ENCODE results near the gene TMEFF2.

Gene TMEFF2

GRCh38 chr2:191961556-191961955 lies 233.2 kb downstream of the TMEFF2 start:
- TF ChIP-seq, protein P1, sequence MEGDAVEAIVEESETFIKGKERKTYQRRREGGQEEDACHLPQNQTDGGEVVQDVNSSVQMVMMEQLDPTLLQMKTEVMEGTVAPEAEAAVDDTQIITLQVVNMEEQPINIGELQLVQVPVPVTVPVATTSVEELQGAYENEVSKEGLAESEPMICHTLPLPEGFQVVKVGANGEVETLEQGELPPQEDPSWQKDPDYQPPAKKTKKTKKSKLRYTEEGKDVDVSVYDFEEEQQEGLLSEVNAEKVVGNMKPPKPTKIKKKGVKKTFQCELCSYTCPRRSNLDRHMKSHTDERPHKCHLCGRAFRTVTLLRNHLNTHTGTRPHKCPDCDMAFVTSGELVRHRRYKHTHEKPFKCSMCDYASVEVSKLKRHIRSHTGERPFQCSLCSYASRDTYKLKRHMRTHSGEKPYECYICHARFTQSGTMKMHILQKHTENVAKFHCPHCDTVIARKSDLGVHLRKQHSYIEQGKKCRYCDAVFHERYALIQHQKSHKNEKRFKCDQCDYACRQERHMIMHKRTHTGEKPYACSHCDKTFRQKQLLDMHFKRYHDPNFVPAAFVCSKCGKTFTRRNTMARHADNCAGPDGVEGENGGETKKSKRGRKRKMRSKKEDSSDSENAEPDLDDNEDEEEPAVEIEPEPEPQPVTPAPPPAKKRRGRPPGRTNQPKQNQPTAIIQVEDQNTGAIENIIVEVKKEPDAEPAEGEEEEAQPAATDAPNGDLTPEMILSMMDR (IDR thresholded peaks at IDR 0.05; ENCODE audit: borderline replicate concordance, insufficient read depth, low read depth, low read length): no peak
- H3K4me3 ChIP-seq (ENCODE audit: low read depth, low read length): no peak overlapping the region

- TF ChIP-seq, protein P1 (IDR thresholded peaks at IDR 0.05; ENCODE audit: borderline replicate concordance, insufficient read depth, low read depth, low read length): no peak
- H3K4me3 ChIP-seq (ENCODE audit: low read depth, low read length): no peak overlapping the region
Measured at GRCh38 chr2:191959209-191959608, 235.5 kb downstream of the TMEFF2 start.

DNA sequence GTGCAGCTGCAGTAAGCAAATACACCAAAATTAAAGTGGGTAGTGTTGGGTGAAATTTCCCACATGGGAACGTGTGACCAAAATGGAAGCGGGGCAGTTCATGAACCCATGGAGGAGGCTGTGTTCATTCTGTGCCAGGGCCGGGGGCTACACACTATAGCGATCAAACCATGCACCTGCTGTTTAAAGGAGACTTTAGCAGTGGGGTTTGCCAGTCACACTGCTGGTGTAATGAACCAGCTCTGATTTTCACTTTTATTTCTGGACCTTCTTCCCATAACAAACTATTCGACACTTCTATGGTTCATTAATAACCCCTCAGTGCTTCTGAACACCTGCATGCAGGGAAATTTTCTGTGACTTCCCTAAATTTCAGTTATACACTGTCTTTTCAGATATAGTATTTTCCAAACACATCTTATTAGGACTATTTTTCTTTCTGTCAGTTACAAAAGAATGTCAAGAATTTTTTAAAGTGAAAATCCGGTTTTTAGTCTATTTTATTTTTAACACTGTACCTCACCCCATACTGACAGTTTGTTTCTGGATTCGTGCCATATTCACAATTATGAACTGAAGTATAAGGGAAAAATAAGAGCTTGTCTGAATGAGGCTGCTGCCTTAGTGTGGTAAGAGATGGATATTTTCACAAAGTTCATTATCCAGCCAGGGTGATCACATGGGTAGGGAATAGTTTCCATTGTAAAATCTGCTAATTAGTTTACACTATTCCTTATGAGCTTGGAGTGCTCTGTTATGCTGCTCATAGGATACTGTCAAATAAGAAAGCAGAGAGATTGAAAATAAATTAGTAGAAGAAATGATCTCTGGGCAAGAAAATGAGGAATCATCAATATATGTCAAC lies 236.5 kb downstream of the TMEFF2 start:
- TF ChIP-seq, protein P1 (IDR thresholded peaks at IDR 0.05; ENCODE audit: borderline replicate concordance, insufficient read depth, low read depth, low read length): no peak
- no peak overlapping the region for H3K4me3 ChIP-seq (ENCODE audit: low read depth, low read length)

GRCh38 chr2:191954451-191954850 lies 240.3 kb downstream of the TMEFF2 start:
- TF ChIP-seq, protein P1 (IDR thresholded peaks at IDR 0.05; ENCODE audit: borderline replicate concordance, insufficient read depth, low read depth, low read length): no peak
- no peak overlapping the region for H3K4me3 ChIP-seq (ENCODE audit: low read depth, low read length)

DNA sequence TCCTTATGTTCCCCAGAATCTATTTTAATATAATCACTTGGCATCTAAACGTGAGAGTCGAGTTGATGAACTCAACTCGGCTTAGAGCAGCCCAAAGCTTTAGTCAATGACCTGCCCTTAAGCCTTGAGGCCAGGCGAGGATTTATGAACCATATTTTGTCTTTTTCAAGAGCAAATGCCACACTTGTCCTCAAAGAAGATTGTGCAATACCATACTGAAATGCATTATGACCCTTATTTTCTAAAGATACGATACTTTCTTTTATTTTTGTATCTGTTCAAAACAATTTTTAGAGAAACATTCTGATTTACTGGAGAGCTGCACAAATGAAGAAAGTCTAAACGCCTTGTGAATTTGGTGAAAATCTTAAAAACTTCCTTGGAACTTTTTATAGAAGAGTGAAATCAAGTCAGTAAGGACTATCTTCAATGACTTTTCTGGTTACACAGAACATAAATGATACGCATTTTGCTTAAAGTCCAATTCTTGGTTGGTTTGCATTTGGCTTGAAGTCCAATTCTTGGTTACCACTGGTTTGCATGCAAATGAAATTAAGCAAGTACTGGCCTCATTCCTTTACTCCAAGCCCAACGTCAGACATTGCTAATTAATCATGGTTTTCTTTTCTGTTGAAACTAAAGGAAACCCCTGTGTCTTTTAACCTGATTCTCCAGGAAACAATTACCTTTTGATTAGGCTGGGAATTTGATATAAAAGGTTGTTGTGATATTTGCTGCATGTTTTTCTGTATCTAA lies 242.0 kb downstream of the TMEFF2 start:
- H3K4me3 ChIP-seq (ENCODE audit: low read depth, low read length): no peak overlapping the region
- TF ChIP-seq, protein P1 (IDR thresholded peaks at IDR 0.05; ENCODE audit: borderline replicate concordance, insufficient read depth, low read depth, low read length): no peak

DNA sequence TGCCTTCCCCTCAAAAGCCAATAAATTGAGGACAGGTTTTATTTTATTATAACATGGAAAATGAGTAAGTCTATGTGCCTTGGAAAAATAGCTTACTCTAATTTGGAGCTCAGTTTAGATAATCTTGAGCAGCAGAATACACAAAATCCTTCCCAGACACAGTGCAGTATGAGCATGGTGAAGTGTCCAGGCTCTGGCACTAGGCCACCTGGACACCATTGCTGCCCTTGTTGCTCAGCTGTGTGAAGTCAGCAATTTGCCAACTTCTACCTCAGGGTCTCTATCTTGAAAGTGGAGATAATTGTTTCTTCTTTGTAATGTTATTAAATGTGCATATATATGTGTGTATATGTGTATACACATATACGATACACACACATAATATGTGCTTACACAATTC lies 242.9 kb downstream of the TMEFF2 start:
- no peak overlapping the region for H3K4me3 ChIP-seq (ENCODE audit: low read depth, low read length)
- TF ChIP-seq, protein P1 (IDR thresholded peaks at IDR 0.05; ENCODE audit: borderline replicate concordance, insufficient read depth, low read depth, low read length): no peak
